ENCODE results near the gene SLC35B2. TPM values are rescaled to one million over a fixed set of nuclear protein-coding genes. Genes with fewer than 3 reads are reported as not detected.

The SLC35B2 gene
- total and polyA plus RNA-seq, 2 experiments from 2014 or later: 74.1 to 104 TPM

DNA sequence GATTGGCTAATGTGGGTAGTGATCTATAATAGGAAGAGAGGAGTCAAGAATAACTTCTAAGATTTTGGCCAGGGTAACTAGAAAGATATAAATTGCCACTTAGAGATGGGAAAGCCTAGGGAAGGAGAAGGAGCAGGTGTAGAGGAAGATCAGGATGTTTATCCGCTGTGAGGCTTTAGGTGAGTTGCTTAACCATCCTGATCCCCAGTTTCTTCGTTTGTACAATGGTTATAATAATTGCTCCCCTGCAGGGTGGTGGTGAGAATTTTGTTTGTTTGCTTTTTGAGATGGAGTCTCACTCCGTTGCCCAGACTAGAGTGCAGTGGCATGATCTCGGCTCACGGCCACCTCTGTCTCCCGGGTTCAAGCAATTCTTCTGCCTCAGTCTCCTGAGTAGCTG is 43.0 kb downstream of the SLC35B2 start:
- WGBS (ENCODE audit: low lambda C conversion rate, missing lambda C conversion rate): 93% methylated on average over 6 of the region's 6 CpGs
- no peak overlapping the region for H3K27ac ChIP-seq
- no peak overlapping the region for H3K4me3 ChIP-seq
- H2AFZ ChIP-seq: no peak overlapping the region
- peaks cover 19% of the 10 kb centered on the region for H3K4me1 ChIP-seq (ENCODE audit: insufficient read depth)
- no peaks in the 10 kb centered on the region for H3K9me3 ChIP-seq (ENCODE audit: low read depth)
- H3K36me3 ChIP-seq (replicated peaks; ENCODE audit: insufficient read depth, low read depth): no peaks in the 10 kb centered on the region
- DNase-seq (ENCODE audit: low spot score): no peak
- H3K79me2 ChIP-seq: no peaks in the 10 kb centered on the region
- no peak overlapping the region for H3K4me2 ChIP-seq
- TF ChIP-seq, protein P1, sequence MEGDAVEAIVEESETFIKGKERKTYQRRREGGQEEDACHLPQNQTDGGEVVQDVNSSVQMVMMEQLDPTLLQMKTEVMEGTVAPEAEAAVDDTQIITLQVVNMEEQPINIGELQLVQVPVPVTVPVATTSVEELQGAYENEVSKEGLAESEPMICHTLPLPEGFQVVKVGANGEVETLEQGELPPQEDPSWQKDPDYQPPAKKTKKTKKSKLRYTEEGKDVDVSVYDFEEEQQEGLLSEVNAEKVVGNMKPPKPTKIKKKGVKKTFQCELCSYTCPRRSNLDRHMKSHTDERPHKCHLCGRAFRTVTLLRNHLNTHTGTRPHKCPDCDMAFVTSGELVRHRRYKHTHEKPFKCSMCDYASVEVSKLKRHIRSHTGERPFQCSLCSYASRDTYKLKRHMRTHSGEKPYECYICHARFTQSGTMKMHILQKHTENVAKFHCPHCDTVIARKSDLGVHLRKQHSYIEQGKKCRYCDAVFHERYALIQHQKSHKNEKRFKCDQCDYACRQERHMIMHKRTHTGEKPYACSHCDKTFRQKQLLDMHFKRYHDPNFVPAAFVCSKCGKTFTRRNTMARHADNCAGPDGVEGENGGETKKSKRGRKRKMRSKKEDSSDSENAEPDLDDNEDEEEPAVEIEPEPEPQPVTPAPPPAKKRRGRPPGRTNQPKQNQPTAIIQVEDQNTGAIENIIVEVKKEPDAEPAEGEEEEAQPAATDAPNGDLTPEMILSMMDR (IDR thresholded peaks at IDR 0.05; ENCODE audit: poor library complexity): no peak
- no peak for TF ChIP-seq EZH2phosphoT487 (IDR thresholded peaks at IDR 0.05; ENCODE audit: low read depth, severe bottlenecking, unreplicated experiment)
- TF ChIP-seq EZH2 (IDR thresholded peaks at IDR 0.05; ENCODE audit: borderline replicate concordance): no peak
- H4K20me1 ChIP-seq (ENCODE audit: insufficient read depth, poor library complexity, severe bottlenecking): no peaks in the 10 kb centered on the region
- no peaks in the 10 kb centered on the region for H3K9me2 ChIP-seq (replicated peaks; ENCODE audit: insufficient read depth)
- H3K27me3 ChIP-seq: no peaks in the 10 kb centered on the region

- H3K36me3 ChIP-seq (replicated peaks; ENCODE audit: insufficient read depth, low read depth): no peaks in the 10 kb centered on the region
- H3K4me2 ChIP-seq: no peak overlapping the region
- no peaks in the 10 kb centered on the region for H3K9me3 ChIP-seq (ENCODE audit: low read depth)
- DNase-seq (ENCODE audit: low spot score): no peak
- H3K4me3 ChIP-seq: no peak overlapping the region
- no peak overlapping the region for H3K27ac ChIP-seq
- TF ChIP-seq EZH2 (IDR thresholded peaks at IDR 0.05; ENCODE audit: borderline replicate concordance) (no peak), EZH2phosphoT487 (IDR thresholded peaks at IDR 0.05; ENCODE audit: low read depth, severe bottlenecking, unreplicated experiment) (no peak)
- TF ChIP-seq, protein P1 (IDR thresholded peaks at IDR 0.05; ENCODE audit: poor library complexity): no peak
- no peaks in the 10 kb centered on the region for H4K20me1 ChIP-seq (ENCODE audit: insufficient read depth, poor library complexity, severe bottlenecking)
- no peak overlapping the region for H2AFZ ChIP-seq
- no peaks in the 10 kb centered on the region for H3K79me2 ChIP-seq
- no peaks in the 10 kb centered on the region for H3K4me1 ChIP-seq (ENCODE audit: insufficient read depth)
- 93% methylated on average over 3 of the region's 3 CpGs for WGBS (ENCODE audit: low lambda C conversion rate, missing lambda C conversion rate)
- H3K27me3 ChIP-seq: no peaks in the 10 kb centered on the region
- no peaks in the 10 kb centered on the region for H3K9me2 ChIP-seq (replicated peaks; ENCODE audit: insufficient read depth)
These were observed 46.0 kb downstream of the SLC35B2 start for GRCh38 chr6:44211284-44211683.

GRCh38 chr6:44207966-44208365 is 49.4 kb downstream of the SLC35B2 start:
- Histone ChIP-seq H3K4me1 (ENCODE audit: insufficient read depth) (peaks cover 9% of the 10 kb centered on the region), H3K9me3 (ENCODE audit: low read depth) (no peaks in the 10 kb centered on the region), H3K4me2 (no peak overlapping the region), H2AFZ (no peak overlapping the region), H3K27ac (no peak overlapping the region), H3K9me2 (replicated peaks; ENCODE audit: insufficient read depth) (no peaks in the 10 kb centered on the region), H4K20me1 (ENCODE audit: insufficient read depth, poor library complexity, severe bottlenecking) (no peaks in the 10 kb centered on the region), H3K27me3 (no peaks in the 10 kb centered on the region), H3K4me3 (no peak overlapping the region), H3K36me3 (replicated peaks; ENCODE audit: insufficient read depth, low read depth) (no peaks in the 10 kb centered on the region), H3K79me2 (no peaks in the 10 kb centered on the region)
- 93% methylated on average over 6 of the region's 6 CpGs for WGBS (ENCODE audit: low lambda C conversion rate, missing lambda C conversion rate)
- TF ChIP-seq EZH2 (IDR thresholded peaks at IDR 0.05; ENCODE audit: borderline replicate concordance) (no peak), EZH2phosphoT487 (IDR thresholded peaks at IDR 0.05; ENCODE audit: low read depth, severe bottlenecking, unreplicated experiment) (no peak)
- TF ChIP-seq, protein P1 (IDR thresholded peaks at IDR 0.05; ENCODE audit: poor library complexity): no peak
- DNase-seq (ENCODE audit: low spot score): no peak

MicroRNA genes within 50 kb of the gene (microRNA counts, 767-probe panel; counts per million panel counts)
- microRNA hsa-miR-4647: not detected

Small RNA genes within 50 kb of the gene (small RNA-seq; reads per million reads assigned to genes)
- gene RN7SL811P: not detected

Other genes with a start within 250 kb of the SLC35B2 start
- gene MRPL14, start 130.1 kb downstream of the SLC35B2 start, total RNA-seq: 58.3 and 64.3 TPM in 2 replicates
- gene MRPL14, start 130.1 kb downstream of the SLC35B2 start, polyA plus RNA-seq: 106 and 124 TPM in 2 replicates
- gene TMEM63B, start 130.0 kb downstream of the SLC35B2 start, total RNA-seq: 31.8 and 43.5 TPM in 2 replicates
- 28.7 and 31.4 TPM in 2 replicates for gene TMEM63B, start 130.0 kb downstream of the SLC35B2 start, polyA plus RNA-seq
- gene CAPN11, start 98.7 kb downstream of the SLC35B2 start, total RNA-seq: 0.16 and 0.23 TPM in 2 replicates
- gene CAPN11, start 98.7 kb downstream of the SLC35B2 start, polyA plus RNA-seq: 0.13 and 0.39 TPM in 2 replicates
- not detected in 2 replicates for gene MYMX, start 40.6 kb downstream of the SLC35B2 start, total RNA-seq
- gene MYMX, start 40.6 kb downstream of the SLC35B2 start, polyA plus RNA-seq: 2.0 TPM in 1 of 2 replicates, not detected in the other
- gene SLC29A1, start 33.9 kb downstream of the SLC35B2 start, total RNA-seq: 23.3 and 32.4 TPM in 2 replicates
- 28.5 and 30.8 TPM in 2 replicates for gene SLC29A1, start 33.9 kb downstream of the SLC35B2 start, polyA plus RNA-seq
- gene HSP90AB1, start 10.4 kb downstream of the SLC35B2 start, total RNA-seq: 884 and 891 TPM in 2 replicates
- 422 and 440 TPM in 2 replicates for gene HSP90AB1, start 10.4 kb downstream of the SLC35B2 start, polyA plus RNA-seq
- 13.2 and 16.7 TPM in 2 replicates for gene NFKBIE, start 8.0 kb upstream of the SLC35B2 start, total RNA-seq
- 9.6 and 14.0 TPM in 2 replicates for gene NFKBIE, start 8.0 kb upstream of the SLC35B2 start, polyA plus RNA-seq
- 0.30 and 0.44 TPM in 2 replicates for gene TMEM151B, start 12.9 kb upstream of the SLC35B2 start, total RNA-seq
- 0.30 and 1.0 TPM in 2 replicates for gene TMEM151B, start 12.9 kb upstream of the SLC35B2 start, polyA plus RNA-seq
- gene AARS2, start 55.8 kb upstream of the SLC35B2 start, total RNA-seq: 8.8 and 12.6 TPM in 2 replicates
- gene AARS2, start 55.8 kb upstream of the SLC35B2 start, polyA plus RNA-seq: 11.9 and 17.6 TPM in 2 replicates
- not detected in 2 replicates for gene SPATS1, start 85.1 kb upstream of the SLC35B2 start, total RNA-seq
- not detected in 2 replicates for gene SPATS1, start 85.1 kb upstream of the SLC35B2 start, polyA plus RNA-seq
- gene CDC5L, start 130.2 kb upstream of the SLC35B2 start, total RNA-seq: 22.8 and 23.1 TPM in 2 replicates
- 10.0 and 12.5 TPM in 2 replicates for gene CDC5L, start 130.2 kb upstream of the SLC35B2 start, polyA plus RNA-seq